ENCODE results near the gene TMED7.

Gene TMED7

GRCh38 chr5:115601701-115602590 lies 23.9 kb downstream of the TMED7 start, which contains the start of gene TICAM2:
TSS of gene TICAM2 (minus strand) at chr5:115602479. CDS start at chr5:115581256, 21,223 bp downstream.
- peak within 1 kb of the TSS; percentile 82 for H3K4me3 ChIP-seq (ENCODE audit: control insufficient read depth, low read depth, low read length)
- TF ChIP-seq CTCF (conservative IDR thresholded peaks at IDR 0.05; ENCODE audit: control insufficient read depth, insufficient read depth, low read depth, low read length) = no peak
- peak; percentile 81 for DNase-seq (ENCODE audit: low read depth)

- peak overlapping the region; percentile 82 for H3K4me3 ChIP-seq (ENCODE audit: control insufficient read depth, low read depth, low read length)
Measured at GRCh38 chr5:115600766-115601165, 25.1 kb downstream of the TMED7 start.

GRCh38 chr5:115599924-115600323 lies 25.9 kb downstream of the TMED7 start:
- no peak for DNase-seq (ENCODE audit: low read depth)
- H3K4me3 ChIP-seq (ENCODE audit: control insufficient read depth, low read depth, low read length) = no peak overlapping the region

More at GRCh38 chr5:115600766-115601165, 25.1 kb downstream of the TMED7 start:
- TF ChIP-seq CTCF (conservative IDR thresholded peaks at IDR 0.05; ENCODE audit: control insufficient read depth, insufficient read depth, low read depth, low read length) = no peak
- peak; percentile 69 for DNase-seq (ENCODE audit: low read depth)

GRCh38 chr5:115599502-115599901 lies 26.3 kb downstream of the TMED7 start:
- peak; percentile 47 for DNase-seq (ENCODE audit: low read depth)
- TF ChIP-seq CTCF (conservative IDR thresholded peaks at IDR 0.05; ENCODE audit: control insufficient read depth, insufficient read depth, low read depth, low read length) = no peak
- H3K4me3 ChIP-seq (ENCODE audit: control insufficient read depth, low read depth, low read length) = no peak overlapping the region

More at GRCh38 chr5:115599924-115600323, 25.9 kb downstream of the TMED7 start:
- no peak for TF ChIP-seq CTCF (conservative IDR thresholded peaks at IDR 0.05; ENCODE audit: control insufficient read depth, insufficient read depth, low read depth, low read length)

GRCh38 chr5:115594128-115595047 lies 31.4 kb downstream of the TMED7 start:
- no peak for TF ChIP-seq CTCF (conservative IDR thresholded peaks at IDR 0.05; ENCODE audit: control insufficient read depth, insufficient read depth, low read depth, low read length)
- no peak overlapping the region for H3K4me3 ChIP-seq (ENCODE audit: control insufficient read depth, low read depth, low read length)
- peak; percentile 61 for DNase-seq (ENCODE audit: low read depth)

- no peak for DNase-seq (ENCODE audit: low read depth)
- TF ChIP-seq CTCF (conservative IDR thresholded peaks at IDR 0.05; ENCODE audit: control insufficient read depth, insufficient read depth, low read depth, low read length) = no peak
- H3K4me3 ChIP-seq (ENCODE audit: control insufficient read depth, low read depth, low read length) = no peak overlapping the region
Measured at GRCh38 chr5:115589043-115589442, 36.8 kb downstream of the TMED7 start.
